KMS-11 (cell line): Measurements from ENCODE around the gene CSNK1D.

ENCODE experiments used
- H2AFZ ChIP-seq: fragments of 200-600 bp; sonication (generic); 2 replicates; pipeline ENCODE4 v1.6.1; 2016; ENCODE audit warnings: antibody characterized with exemption, mixed run types, low read depth
- H3K27ac ChIP-seq: fragments of 200-600 bp; sonication (generic); 2 replicates; pipeline ENCODE4 v1.6.1; 2016; ENCODE audit warnings: mild to moderate bottlenecking, mixed run types
- H3K27me3 ChIP-seq: fragments of 200-600 bp; sonication (generic); 2 replicates; pipeline ENCODE4 v1.6.1; 2017; ENCODE audit warnings: mild to moderate bottlenecking, low read depth, mixed run types, moderate library complexity; ENCODE audit not compliant: insufficient read depth
- H3K36me3 ChIP-seq: fragments of 200-600 bp; sonication (generic); 2 replicates; pipeline ENCODE4 v1.6.1; 2017; ENCODE audit warnings: mild to moderate bottlenecking, mixed run types; ENCODE audit not compliant: insufficient read depth
- H3K4me1 ChIP-seq: fragments of 200-600 bp; sonication (generic); 2 replicates; pipeline ENCODE4 v1.6.1; 2016; ENCODE audit warnings: mild to moderate bottlenecking, low read depth, mixed run types; ENCODE audit not compliant: poor library complexity, severe bottlenecking
- H3K4me2 ChIP-seq: fragments of 200-600 bp; sonication (generic); 2 replicates; pipeline ENCODE4 v1.7.0; 2016; ENCODE audit warnings: mild to moderate bottlenecking, mixed run types
- H3K4me3 ChIP-seq: fragments of 200-600 bp; sonication (generic); IDR thresholded peaks from 2 replicates; pipeline ENCODE4 v1.6.1; 2017; ENCODE audit warnings: low read depth, low read length, mixed read lengths; ENCODE audit not compliant: insufficient read depth
- H3K79me2 ChIP-seq: fragments of 200-600 bp; sonication (generic); 2 replicates; pipeline ENCODE4 v1.6.1; 2016; ENCODE audit warnings: low read depth, mixed run types; ENCODE audit not compliant: insufficient read depth
- H3K9ac ChIP-seq: fragments of 200-600 bp; sonication (generic); 2 replicates; pipeline ENCODE4 v1.6.1; 2016; ENCODE audit warnings: mild to moderate bottlenecking, mixed run types
- H4K20me1 ChIP-seq: fragments of 200-600 bp; sonication (generic); 2 replicates; pipeline ENCODE4 v1.6.1; 2016; ENCODE audit warnings: mild to moderate bottlenecking, mixed run types; ENCODE audit not compliant: insufficient read depth
- CTCF ChIP-seq: fragments of 200-600 bp; sonication (generic); conservative IDR thresholded peaks from 2 replicates; pipeline ENCODE4 v1.6.1; 2017; ENCODE audit warnings: low read depth, mild to moderate bottlenecking, antibody characterized with exemption, low read length, moderate library complexity, mixed read lengths

CSNK1D gene

GRCh38 chr17:82216301-82217119 lies 57.0 kb downstream of the CSNK1D start:
- Histone ChIP-seq H3K9ac (peak overlapping the region; percentile 1; the same call in 1 of the 2 replicates), H3K27ac (peak overlapping the region; percentile 33), H3K36me3 (no peaks in the 10 kb centered on the region), H3K4me2 (peak overlapping the region; percentile 27), H4K20me1 (no peaks in the 10 kb centered on the region), H3K4me1 (peaks cover 42% of the 10 kb centered on the region), H3K79me2 (0 out of 2 replicates have a peak, but pooled peaks cover 6% of the 10 kb centered on the region), H3K27me3 (no peaks in the 10 kb centered on the region), H2AFZ (peak overlapping the region; percentile 38), H3K4me3 (no peak overlapping the region)
- no peak for TF ChIP-seq CTCF

- no peak overlapping the region for H3K4me3 ChIP-seq
- TF ChIP-seq CTCF = no peak
- H3K27me3 ChIP-seq = no peaks in the 10 kb centered on the region
- H3K4me1 ChIP-seq = peaks cover 43% of the 10 kb centered on the region
- no peaks in the 10 kb centered on the region for H4K20me1 ChIP-seq
- H2AFZ ChIP-seq = no peak overlapping the region
- H3K27ac ChIP-seq = peak overlapping the region; percentile 33; the same call in 1 of the 2 replicates
- 0 out of 2 replicates have a peak, but pooled peaks cover 6% of the 10 kb centered on the region for H3K79me2 ChIP-seq
- peak overlapping the region; percentile 27 for H3K4me2 ChIP-seq
- no peak overlapping the region for H3K9ac ChIP-seq
- no peaks in the 10 kb centered on the region for H3K36me3 ChIP-seq
Measured at GRCh38 chr17:82215972-82216300, 57.6 kb downstream of the CSNK1D start.

GRCh38 chr17:82215095-82215971 lies 58.2 kb downstream of the CSNK1D start:
- Histone ChIP-seq H3K9ac (no peak overlapping the region), H3K36me3 (no peaks in the 10 kb centered on the region), H3K79me2 (0 out of 2 replicates have a peak, but pooled peaks cover 6% of the 10 kb centered on the region), H3K4me2 (peak overlapping the region; percentile 27; the same call in 1 of the 2 replicates), H2AFZ (no peak overlapping the region), H3K4me3 (no peak overlapping the region), H3K27ac (peak overlapping the region; percentile 33; the same call in 1 of the 2 replicates), H3K4me1 (peaks cover 43% of the 10 kb centered on the region), H4K20me1 (no peaks in the 10 kb centered on the region), H3K27me3 (no peaks in the 10 kb centered on the region)
- TF ChIP-seq CTCF = no peak

- H4K20me1 ChIP-seq = no peaks in the 10 kb centered on the region
- H3K27me3 ChIP-seq = no peaks in the 10 kb centered on the region
- H3K79me2 ChIP-seq = 0 out of 2 replicates have a peak, but pooled peaks cover 6% of the 10 kb centered on the region
- H3K4me3 ChIP-seq = no peak overlapping the region
- no peak overlapping the region for H3K27ac ChIP-seq
- H3K36me3 ChIP-seq = no peaks in the 10 kb centered on the region
- no peak overlapping the region for H3K9ac ChIP-seq
- H3K4me1 ChIP-seq = peaks cover 43% of the 10 kb centered on the region
- H3K4me2 ChIP-seq = no peak overlapping the region
- H2AFZ ChIP-seq = no peak overlapping the region
- no peak for TF ChIP-seq CTCF
Measured at GRCh38 chr17:82214012-82214628, 59.4 kb downstream of the CSNK1D start.
